Cardiac septum (tissue), 1 donor: ENCODE results near the gene MINDY4B. TPM values are rescaled to one million over a fixed set of nuclear protein-coding genes. Genes with fewer than 3 reads are reported as not detected.
"Not testable (repeated sequence)": the region's sequence is repeated elsewhere in the genome, so short reads cannot be mapped to it uniquely, and the experiment has no call there.

Source experiments
- DNase-seq: peaks from one replicate; pipeline ENCODE4 v3.0.0-alpha.2; 2020; ENCODE audit warnings: low spot score
- intact Hi-C: fragments of 100-400 bp; cut with DNase I; formaldehyde crosslinking; loops from one replicate; pipeline ENCODE4 v1.14.0; 2022
- total RNA-seq: library from RNA; stranded (reverse); fragmentation: NEBNext Ultra II Directional; extraction: Animal tissue kit (Norgen Biotek cat#: 25700); gene quantifications from one replicate; pipeline ENCODE4 v1.2.1, GENCODE V29; 2021
- donor health status: DM: no; HTN: no; CAD: no.

Gene MINDY4B
- total RNA-seq, 1 donor from 2014 or later: not detected

DNA sequence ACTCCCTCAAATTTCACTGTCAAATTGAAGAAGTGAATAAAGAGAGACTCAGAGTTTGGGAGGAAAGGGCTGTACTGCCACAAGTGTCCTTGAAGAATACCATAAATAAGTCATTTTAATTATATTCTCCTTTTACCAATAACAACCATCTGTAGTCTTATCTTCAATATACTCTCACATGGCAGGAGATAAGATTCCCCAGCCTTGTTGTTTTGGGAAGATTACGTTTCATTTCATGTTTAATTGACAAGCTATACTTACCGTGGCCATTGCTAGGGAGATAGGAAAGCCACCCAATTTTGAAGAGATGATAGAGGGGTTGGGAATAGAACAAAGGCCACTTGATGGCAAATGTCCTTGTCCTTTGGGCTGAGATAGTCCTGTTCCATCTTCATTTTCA, 2.3 kb downstream of the MINDY4B start:
- intact Hi-C loops: no loop called here

DNA sequence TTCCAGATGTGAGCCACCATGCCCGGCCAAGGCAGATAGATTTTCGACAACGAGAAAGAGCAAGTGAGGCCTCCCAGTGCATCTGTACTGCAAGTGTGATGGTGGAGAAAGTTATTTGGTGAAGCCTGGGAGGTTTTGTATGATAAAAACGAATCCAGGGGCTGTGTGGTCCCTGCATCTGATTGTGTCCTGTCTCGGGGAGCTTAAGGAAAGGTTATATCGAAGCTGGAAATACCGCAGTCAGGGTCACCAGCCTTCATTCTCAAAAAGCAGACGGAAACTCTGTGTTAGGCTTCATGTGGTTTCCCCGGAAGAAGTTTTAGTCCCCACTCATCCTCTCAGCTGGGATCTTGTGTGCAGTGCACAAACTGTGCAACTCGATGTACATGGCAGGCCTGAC, 3.4 kb downstream of the MINDY4B start:
- intact Hi-C loops: no loop called here
- no peak for DNase-seq

More for the DNA sequence above, 2.3 kb downstream of the MINDY4B start:
- DNase-seq: no peak

DNA sequence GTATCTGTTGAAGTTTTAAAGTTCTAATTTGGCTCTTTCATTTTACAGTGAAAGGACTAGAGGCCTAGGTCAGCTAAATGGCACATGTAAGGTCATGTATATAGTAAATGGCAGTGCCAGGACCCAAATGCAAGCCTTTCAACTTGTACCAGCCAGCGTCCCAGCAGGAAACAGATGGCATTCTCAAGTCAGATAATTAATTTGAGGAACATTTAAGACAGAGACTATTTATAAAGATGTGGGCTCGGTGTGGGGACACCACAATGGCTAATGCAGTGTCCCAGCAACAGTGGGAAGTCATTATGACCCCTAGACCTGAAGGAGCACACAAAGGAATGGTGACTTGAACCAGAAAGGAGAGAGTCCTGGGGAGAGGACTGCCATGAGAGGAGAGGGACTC, 6.1 kb downstream of the MINDY4B start:
- intact Hi-C loops: no loop called here
- no peak for DNase-seq

DNA sequence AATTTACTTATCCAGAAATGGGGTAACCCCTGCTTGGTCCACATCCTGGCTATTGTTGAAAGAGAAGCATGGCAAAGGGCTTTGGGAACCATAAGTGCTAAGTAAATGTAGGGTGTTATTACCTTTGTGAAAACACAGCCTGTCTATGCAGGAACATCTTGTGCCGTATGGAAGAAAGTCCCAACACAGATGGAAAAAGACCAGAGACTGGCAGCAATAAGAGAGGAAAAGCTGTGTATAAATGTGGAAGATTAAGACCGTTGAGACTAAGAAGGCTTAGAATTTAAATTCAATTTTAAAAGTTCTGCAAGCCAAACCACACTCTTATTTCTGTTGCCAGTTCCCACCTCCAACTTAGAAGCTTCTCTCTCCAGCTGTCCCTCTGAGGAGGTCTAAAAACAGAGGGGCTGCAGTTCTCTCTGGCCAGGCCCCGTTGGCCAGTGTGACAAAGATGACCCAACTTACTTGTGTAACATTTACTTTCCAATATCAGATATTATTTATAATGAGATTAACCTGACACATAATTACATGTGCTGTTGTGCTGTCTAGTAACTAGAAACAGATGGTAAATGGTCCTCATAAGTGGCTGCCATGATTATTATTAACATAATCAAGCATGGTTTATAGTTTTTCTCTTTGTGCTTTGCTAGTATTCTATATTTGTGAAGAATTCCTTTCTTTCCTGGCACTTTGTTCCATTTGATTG, 7.0 kb downstream of the MINDY4B start:
- intact Hi-C loops: no loop called here

DNA sequence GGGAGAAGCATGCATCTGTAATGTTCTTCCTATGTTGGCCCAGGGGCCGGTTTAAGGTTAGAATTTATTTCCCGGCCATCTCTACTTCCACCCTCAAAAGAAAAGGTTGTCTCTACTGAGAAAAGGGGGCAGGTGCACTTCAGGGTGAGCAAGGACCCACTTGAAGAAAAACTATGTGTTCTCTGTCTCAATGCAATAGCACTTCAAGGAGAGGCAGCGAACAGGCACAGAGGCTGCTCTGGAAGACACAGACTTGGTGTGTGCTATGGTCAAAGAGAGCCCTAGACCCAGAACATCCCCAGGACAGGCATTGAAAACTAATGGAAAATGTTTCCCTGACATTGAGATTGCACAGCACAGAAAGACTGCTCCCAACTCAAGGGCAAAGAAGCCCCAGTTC, 7.6 kb downstream of the MINDY4B start:
- intact Hi-C loops: no loop called here
- DNase-seq: no peak

More for the DNA sequence above, 7.0 kb downstream of the MINDY4B start:
- no peak for DNase-seq

DNA sequence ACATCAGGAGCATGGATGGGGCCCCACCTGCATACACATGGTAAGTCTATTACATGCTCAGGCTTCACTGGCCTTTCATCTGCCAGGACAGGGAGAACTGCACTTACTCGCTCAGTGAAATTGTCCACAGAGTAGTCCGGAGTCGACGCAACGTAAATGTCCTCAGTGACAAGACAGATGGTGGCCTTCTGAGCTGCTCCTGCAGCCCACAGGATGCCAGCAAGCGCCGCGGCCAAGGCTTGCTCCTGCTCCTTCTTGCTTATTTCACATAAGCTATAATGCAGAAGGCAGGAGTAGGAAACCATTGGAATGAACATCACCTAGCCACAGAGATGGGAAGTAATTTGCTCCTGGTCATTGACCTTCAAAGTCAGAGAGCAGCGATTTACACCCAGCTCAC, 14.4 kb downstream of the MINDY4B start:
- intact Hi-C loops: no loop called here
- no peak for DNase-seq

DNA sequence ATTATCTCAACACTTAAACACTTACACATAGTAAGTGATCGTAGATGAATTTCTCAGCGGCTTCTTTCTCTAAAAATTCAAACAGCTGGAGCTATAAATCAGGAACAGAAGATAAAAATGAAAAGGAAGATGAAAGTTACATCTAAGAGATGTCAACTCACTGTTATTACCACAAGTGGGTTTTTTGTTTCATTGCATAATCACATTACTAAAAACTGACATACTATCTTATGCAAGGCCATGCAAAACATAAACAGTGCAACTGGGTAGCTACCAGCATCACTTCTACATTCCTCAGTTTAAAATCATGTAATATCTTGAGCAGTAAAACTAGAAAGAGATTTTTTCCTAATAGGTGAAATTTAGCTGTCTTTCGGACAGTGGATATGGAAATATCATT, 14.9 kb downstream of the MINDY4B start:
- DNase-seq: no peak
- intact Hi-C loops: no loop called here

DNA sequence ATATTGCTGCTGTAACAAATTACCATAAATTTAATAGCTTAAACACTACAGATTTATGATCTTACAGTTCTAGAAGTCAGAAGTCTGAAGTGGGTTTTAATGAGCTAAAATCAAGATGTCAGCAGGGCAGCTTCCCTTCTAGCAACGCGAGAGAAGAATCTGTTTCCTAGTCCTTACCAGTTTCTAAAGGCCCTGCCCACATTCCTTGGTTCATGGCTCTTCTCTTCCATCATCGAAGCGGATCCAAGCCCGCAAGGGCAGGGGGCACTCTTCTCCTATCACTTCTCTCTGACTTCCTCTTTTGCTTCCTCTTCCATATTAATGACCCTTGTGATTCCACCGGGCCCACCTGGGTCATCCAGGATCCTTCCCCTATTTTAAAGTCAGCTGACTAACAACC, 16.1 kb downstream of the MINDY4B start:
- intact Hi-C loops: no loop called here
- no peak for DNase-seq

DNA sequence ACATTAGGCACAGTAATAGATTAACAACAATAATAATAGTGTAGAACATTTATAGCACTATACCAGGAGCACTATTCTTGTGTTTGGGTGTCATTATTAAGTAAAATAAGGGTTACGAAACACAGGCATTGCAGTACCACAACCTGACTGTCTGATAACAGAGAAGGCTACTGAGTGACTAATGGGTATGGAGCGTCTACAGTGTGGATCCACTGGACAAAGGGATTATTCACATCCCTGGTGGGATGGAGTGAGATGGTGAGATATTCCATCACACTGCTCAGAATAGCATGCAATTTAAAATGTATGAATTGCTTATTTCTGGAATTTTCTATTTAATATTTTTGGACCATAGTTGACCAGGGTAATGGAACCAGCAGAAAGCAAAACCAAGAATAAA, 18.2 kb downstream of the MINDY4B start:
- intact Hi-C loops: no loop called here

DNA sequence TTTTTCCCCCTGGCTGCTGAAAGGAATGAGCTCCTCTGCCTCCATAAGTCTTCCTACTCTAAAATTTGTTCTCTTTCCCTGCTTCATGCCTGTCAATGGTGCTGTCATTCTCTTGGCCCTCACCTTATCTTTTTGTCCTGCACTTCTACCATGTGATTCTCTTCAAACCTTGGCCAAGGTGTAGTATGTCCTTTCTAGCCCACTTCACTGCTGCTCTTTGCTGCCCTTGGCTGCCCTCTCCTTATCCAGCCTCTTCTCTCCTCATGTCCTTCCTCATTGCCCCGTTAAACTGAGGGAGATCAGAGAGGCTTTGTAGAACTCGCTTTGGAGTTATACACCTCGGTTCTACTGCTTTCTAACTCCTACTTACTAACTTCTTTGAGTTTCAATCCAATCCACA, 19.7 kb downstream of the MINDY4B start:
- DNase-seq: no peak
- intact Hi-C loops: no loop called here

More for the DNA sequence above, 18.2 kb downstream of the MINDY4B start:
- no peak for DNase-seq

DNA sequence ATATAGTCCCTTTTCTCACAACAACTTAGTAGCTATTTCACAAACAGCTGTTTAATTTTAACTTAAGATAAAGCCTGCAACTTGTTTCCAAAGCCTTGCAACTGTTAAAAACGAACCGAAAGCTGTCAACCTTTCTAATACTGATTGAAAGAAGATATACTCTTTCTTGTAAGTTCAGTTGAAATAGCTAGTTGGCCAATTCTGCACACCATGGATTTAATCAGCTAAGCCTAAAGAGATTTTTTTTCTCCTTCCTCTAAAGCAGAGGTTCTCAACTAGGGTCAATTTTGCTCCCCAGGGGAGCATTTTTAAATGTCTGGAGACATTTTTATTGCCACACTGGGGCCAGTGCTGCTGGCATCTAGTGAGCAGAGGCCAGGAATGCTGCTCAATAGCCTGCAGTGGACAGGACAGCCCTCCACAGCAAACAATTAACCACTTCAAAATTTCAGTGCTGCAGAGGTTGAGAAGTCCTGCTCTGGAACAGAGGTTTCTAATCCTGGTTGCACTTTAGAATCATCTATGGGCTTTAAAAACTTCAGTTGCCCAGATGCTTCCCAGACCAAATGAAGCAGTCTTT, 26.2 kb downstream of the MINDY4B start:
- DNase-seq: no peak
- intact Hi-C loops: no loop called here

DNA sequence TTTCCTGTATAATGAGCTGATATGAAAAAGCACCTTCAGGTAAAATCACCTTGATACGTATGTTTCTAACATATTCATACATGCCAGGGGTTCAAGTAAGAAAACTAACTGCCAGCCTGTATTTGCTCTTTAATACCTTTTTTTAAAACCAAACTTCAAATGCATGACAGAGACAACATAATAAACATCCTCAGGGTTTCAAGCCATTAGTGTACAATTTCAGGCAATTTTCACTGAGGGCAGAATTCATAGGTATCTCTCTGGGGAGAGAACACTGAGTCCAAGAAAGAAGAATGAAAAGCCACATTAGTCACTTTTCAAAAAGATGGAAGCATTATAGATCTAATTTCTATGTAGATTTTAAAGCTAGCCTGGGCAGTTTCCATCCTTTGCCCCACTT, 26.9 kb downstream of the MINDY4B start:
- no peak for DNase-seq
- intact Hi-C loops: no loop called here

DNA sequence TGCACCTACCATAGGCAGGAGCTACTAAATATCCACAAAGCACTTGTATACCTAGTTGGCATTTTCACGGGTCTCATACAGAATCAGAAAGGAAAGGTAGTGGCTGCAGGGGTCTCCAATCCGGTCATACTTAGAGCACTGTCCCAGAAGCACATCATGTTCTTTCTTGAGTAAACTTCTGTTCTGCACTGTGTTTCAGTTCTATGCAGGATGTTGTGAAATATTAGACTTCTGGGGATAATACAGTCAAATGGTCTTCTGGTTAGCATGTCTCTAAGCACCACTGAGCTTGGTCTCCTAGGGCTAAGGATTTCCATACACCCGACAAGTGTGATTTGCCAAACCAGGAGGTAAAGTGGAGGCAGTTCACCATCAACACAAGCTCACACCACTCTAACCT, 27.9 kb downstream of the MINDY4B start:
- DNase-seq: no peak
- intact Hi-C loops: no loop called here

DNA sequence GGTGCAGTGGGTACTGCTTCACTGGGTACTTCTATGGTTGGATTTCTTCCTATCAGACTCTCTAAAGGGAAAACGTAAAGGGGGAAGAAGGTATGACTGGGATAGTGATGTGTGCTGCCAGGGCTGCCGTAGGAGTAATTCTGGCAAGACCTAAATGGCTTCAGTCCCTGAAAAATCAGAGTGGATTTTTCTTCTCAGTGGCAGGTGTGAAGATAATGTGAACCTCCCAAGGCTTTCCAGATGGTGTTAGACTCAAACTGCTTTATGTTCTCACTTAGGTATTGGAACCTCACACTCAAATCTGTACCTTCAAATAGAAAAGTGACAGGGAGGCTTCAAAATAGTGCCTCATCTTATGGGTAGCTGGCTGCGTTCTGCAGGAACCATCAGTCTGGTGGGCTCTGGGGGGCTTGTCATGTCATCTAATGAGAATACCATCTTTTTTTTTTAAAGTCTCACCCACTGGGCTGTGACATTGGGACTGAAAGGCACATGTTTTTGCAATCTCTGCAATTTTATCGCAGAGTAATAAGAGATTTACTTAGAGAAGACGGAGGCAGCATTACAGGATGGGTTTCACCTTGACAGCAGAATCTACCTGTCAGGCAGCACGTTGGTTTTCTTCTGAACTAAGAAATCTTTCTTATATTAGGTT, 28.5 kb downstream of the MINDY4B start:
- intact Hi-C loops: no loop called here
- no peak for DNase-seq

DNA sequence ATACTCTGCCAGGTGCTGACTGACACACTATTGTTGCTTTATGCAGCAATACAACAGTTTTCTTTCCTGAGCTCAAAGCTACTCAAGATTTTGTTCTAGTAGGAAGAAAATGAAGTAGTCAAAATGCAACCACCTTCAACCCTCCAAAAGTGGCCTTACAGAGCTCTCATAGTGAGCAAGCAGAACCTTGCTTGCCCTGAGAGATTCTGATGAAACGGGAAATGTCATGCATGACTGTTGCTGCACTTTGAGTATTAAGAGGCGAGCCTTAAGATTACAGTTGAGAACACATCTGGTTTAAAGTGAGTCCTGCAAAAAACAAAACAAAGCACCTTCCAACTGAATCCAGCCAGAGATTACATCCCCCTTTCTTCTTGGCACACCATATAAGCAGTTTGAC, 29.7 kb downstream of the MINDY4B start:
- DNase-seq: no peak
- intact Hi-C loops: no loop called here

DNA sequence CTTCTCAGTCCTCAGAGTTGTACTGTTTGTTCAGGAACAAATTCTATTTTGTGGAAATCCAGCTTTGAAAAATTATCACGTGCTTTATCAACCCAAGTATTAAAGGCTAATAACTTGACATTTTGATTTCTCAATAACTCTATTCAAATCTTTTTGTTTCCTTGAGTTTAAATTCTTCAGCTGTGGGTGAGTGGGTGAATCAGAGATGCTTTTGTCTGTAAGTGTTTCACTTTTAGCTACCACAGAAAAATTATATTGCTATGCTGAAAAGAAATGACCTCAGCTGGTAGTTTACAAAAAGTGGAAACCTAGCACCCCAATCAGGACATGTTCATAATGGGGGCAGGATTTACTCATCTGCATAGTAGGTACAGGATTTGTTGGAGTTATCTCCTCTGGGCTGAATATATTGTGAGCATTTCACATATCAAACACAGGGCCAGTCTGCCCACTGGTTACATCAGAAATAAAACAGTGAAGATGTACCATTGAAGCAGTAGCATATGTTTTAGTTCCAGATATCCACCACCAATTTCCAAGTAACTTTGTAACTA, 30.5 kb downstream of the MINDY4B start:
- intact Hi-C loops: no loop called here
- no peak for DNase-seq

DNA sequence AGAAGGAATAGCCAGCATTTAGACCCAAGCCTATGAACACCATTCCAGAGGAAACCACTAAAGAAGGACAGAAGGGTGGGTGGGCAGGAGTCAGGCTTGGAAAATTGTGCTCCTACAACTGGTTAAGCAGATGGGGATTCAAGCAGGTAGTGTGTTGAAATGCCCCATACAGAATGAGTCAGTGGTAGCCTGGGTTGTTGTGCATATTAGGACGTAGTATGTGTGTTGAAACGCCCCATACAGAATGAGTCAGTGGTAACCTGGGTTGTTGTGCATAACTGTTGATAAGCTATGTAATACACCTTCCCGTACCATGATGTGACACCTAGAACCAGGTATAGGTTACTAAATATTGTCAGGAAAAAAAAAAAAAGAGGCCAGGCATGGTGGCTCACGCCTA, 34.0 kb downstream of the MINDY4B start:
- no peak for DNase-seq
- intact Hi-C loops: no loop called here

DNA sequence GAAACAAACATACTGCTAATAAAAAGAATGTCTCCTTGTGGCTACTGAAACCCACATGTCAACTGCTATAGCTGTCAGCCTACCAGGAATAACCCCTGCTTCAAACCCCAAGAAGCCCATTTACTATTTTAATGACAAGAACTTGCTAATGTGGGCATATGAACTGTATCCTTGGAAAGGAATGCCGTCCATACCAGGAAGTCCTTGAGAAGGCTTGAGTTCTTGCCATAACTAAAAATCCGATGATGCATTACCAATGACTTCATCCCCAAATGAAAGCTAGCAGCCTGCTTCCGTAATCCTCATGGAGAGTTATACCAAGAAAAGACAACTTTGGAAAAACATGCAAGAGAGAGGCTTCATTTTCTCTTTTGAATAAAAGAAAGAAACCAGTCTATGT, 34.8 kb downstream of the MINDY4B start:
- intact Hi-C loops: loop anchor here (1.0 kb wide), 1 partner anchor 43 kb away; no protein-coding TSS in a partner anchor
- no peak for DNase-seq

DNA sequence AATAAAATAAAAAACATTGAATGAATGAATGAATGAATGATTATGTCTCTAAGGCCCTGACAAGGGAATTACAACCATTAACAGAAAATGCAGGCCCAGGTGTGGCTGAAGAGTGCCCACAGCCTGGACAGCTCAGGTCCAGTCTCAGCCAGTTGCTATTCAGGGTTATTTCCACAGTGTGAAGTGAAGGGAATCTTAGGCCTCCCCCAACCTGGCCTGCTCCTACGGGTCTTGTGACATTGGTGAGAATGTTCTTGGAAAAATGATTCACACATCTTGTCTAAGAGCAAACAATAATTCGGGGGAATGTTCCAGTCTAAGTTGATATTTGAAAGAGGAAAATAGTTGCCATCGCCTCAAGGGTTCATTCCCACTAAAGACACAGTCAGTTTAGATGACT, 37.0 kb downstream of the MINDY4B start:
- intact Hi-C loops: loop anchor here (5.0 kb wide), 2 partner anchors 81 to 279 kb away; no protein-coding TSS in a partner anchor
- DNase-seq: no peak

DNA sequence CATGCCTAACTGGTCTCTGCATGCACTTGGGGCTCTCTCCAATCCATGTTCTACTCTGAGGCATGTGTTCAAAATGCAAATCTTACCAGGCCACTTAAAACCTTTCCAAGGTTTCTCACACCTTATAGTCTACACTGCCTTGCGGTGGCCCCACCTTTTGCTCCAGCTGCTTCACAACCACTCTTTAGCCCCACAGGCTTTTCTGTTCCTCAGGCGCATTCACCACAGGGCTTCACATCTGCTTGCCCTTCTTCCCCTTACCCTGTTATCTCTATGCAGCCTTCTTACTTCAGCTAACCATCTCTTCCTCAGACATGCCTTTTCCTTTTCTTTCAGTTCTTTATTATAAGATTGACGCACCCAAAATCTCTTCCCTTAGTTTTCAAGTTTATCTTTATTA, 37.8 kb downstream of the MINDY4B start:
- no peak for DNase-seq
- intact Hi-C loops: loop anchor here (5.0 kb wide), 2 partner anchors 80 to 280 kb away; no protein-coding TSS in a partner anchor

DNA sequence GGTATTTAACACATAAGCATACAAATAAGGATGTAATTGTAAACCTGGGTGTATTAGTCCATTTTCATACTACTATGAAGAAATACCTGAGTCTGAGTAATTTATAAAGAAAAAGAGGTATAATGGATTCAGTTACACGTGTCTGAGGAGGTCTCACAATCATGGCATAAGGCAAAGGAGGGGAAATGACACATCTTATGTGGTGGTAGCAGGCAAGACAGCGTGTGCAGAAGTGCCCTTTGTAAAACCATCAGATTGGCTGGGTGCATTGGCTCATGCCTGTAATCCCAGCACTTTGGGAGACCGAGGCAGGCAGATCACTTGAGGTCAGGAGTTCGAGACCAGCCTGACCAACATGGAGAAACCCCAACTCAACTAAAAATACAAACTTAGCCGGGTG, 41.3 kb downstream of the MINDY4B start:
- intact Hi-C loops: loop anchor here (2.0 kb wide), 1 partner anchor 143 kb away; no protein-coding TSS in a partner anchor

More for the DNA sequence above, 41.3 kb downstream of the MINDY4B start:
- DNase-seq: not testable (repeated sequence)
